ENCODE results near the gene PTPRD.
"Not testable (repeated sequence)": the region's sequence is repeated elsewhere in the genome, so short reads cannot be mapped to it uniquely, and the experiment has no call there.

Gene PTPRD

GRCh38 chr9:9498128-9498527, 1114.7 kb downstream of the PTPRD start:
- no peak for DNase-seq (ENCODE audit: low read depth)

GRCh38 chr9:9494336-9494735, 1118.5 kb downstream of the PTPRD start:
- no peak for DNase-seq (ENCODE audit: low read depth)

GRCh38 chr9:9492506-9492905, 1120.3 kb downstream of the PTPRD start:
- DNase-seq (ENCODE audit: low read depth), result no peak

GRCh38 chr9:9489183-9489582, 1123.6 kb downstream of the PTPRD start:
- DNase-seq (ENCODE audit: low read depth), result no peak

GRCh38 chr9:9483175-9483574, 1129.6 kb downstream of the PTPRD start:
- DNase-seq (ENCODE audit: low read depth), result no peak

GRCh38 chr9:9478741-9479140, 1134.1 kb downstream of the PTPRD start:
- no peak for DNase-seq (ENCODE audit: low read depth)

- no peak for DNase-seq (ENCODE audit: low read depth)
Observed at GRCh38 chr9:9469271-9469670, 1143.5 kb downstream of the PTPRD start.

GRCh38 chr9:9441874-9442273, 1170.9 kb downstream of the PTPRD start:
- DNase-seq (ENCODE audit: low read depth), result not testable (repeated sequence)

GRCh38 chr9:9437641-9438040, 1175.2 kb downstream of the PTPRD start:
- no peak for DNase-seq (ENCODE audit: low read depth)

- DNase-seq (ENCODE audit: low read depth), result not testable (repeated sequence)
Observed at GRCh38 chr9:9426454-9426853, 1186.3 kb downstream of the PTPRD start.

GRCh38 chr9:9412241-9412640, 1200.6 kb downstream of the PTPRD start:
- no peak for DNase-seq (ENCODE audit: low read depth)

GRCh38 chr9:9410736-9411135, 1202.1 kb downstream of the PTPRD start:
- DNase-seq (ENCODE audit: low read depth), result no peak

GRCh38 chr9:9399982-9400381, 1212.8 kb downstream of the PTPRD start:
- DNase-seq (ENCODE audit: low read depth), result no peak

GRCh38 chr9:9396518-9396917, 1216.3 kb downstream of the PTPRD start:
- no peak for DNase-seq (ENCODE audit: low read depth)

- DNase-seq (ENCODE audit: low read depth), result no peak
Observed at GRCh38 chr9:9395539-9395938, 1217.3 kb downstream of the PTPRD start.

GRCh38 chr9:9392755-9393154, 1220.0 kb downstream of the PTPRD start:
- no peak for DNase-seq (ENCODE audit: low read depth)

- DNase-seq (ENCODE audit: low read depth), result no peak
Observed at GRCh38 chr9:9389904-9390303, 1222.9 kb downstream of the PTPRD start.

GRCh38 chr9:9387511-9388115, 1225.2 kb downstream of the PTPRD start:
- no peak for DNase-seq (ENCODE audit: low read depth)

GRCh38 chr9:9362332-9362731, 1250.5 kb downstream of the PTPRD start:
- DNase-seq (ENCODE audit: low read depth), result no peak

- DNase-seq (ENCODE audit: low read depth), result no peak
Observed at GRCh38 chr9:9352877-9353481, 1259.8 kb downstream of the PTPRD start.

GRCh38 chr9:9341203-9341602, 1271.6 kb downstream of the PTPRD start:
- DNase-seq (ENCODE audit: low read depth), result no peak

- DNase-seq (ENCODE audit: low read depth), result no peak
Observed at GRCh38 chr9:9337129-9337528, 1275.7 kb downstream of the PTPRD start.

- no peak for DNase-seq (ENCODE audit: low read depth)
Observed at GRCh38 chr9:9326749-9327148, 1286.1 kb downstream of the PTPRD start.

- no peak for DNase-seq (ENCODE audit: low read depth)
Observed at GRCh38 chr9:9319007-9319406, 1293.8 kb downstream of the PTPRD start.
